BLaER1 (cell line): ENCODE measurements around the gene CA5A.

ENCODE experiments used
- H3K27ac ChIP-seq: shearing (Covaris generic); formaldehyde crosslinking; 2 replicates; pipeline ENCODE4 v1.8.1; 2022
- H3K27me3 ChIP-seq: shearing (Covaris generic); formaldehyde crosslinking; 2 replicates; pipeline ENCODE4 v1.8.1; 2022
- H3K36me3 ChIP-seq: shearing (Covaris generic); formaldehyde crosslinking; 2 replicates; pipeline ENCODE4 v1.8.1; 2022
- H3K4me1 ChIP-seq: shearing (Covaris generic); formaldehyde crosslinking; 2 replicates; pipeline ENCODE4 v1.8.1; 2022
- H3K4me2 ChIP-seq: shearing (Covaris generic); formaldehyde crosslinking; 2 replicates; pipeline ENCODE4 v1.8.1; 2022
- H3K4me3 ChIP-seq: shearing (Covaris generic); formaldehyde crosslinking; 2 replicates; pipeline ENCODE4 v1.8.1; 2022
- H3K9ac ChIP-seq: shearing (Covaris generic); formaldehyde crosslinking; 2 replicates; pipeline ENCODE4 v1.8.1; 2022
- H3K9me3 ChIP-seq: shearing (Covaris generic); formaldehyde crosslinking; 2 replicates; pipeline ENCODE4 v1.8.1; 2022
- H4K20me1 ChIP-seq: shearing (Covaris generic); formaldehyde crosslinking; 2 replicates; pipeline ENCODE4 v1.8.1; 2022
- Cebpa-rat ChIP-seq: shearing (Covaris generic); IDR thresholded peaks from 2 replicates; pipeline ENCODE4 v1.8.1; 2022

CA5A gene

GRCh38 chr16:87849419-87850008, 86.8 kb downstream of the CA5A start:
- Histone ChIP-seq H3K9me3 (no peaks in the 10 kb centered on the region), H4K20me1 (peaks cover 97% of the 10 kb centered on the region), H3K27me3 (no peaks in the 10 kb centered on the region), H3K36me3 (peaks cover 83% of the 10 kb centered on the region), H3K4me1 (peaks cover 99% of the 10 kb centered on the region), H3K27ac (no peak overlapping the region), H3K4me3 (no peak overlapping the region), H3K9ac (no peak overlapping the region), H3K4me2 (peak overlapping the region; percentile 96)
- no peak for TF ChIP-seq Cebpa-rat

- H3K36me3 ChIP-seq = peaks cover 89% of the 10 kb centered on the region
- no peak overlapping the region for H3K27ac ChIP-seq
- no peaks in the 10 kb centered on the region for H3K27me3 ChIP-seq
- H4K20me1 ChIP-seq = peaks cover 99% of the 10 kb centered on the region
- peak overlapping the region; percentile 81; the same call in 1 of the 2 replicates for H3K4me2 ChIP-seq
- H3K9ac ChIP-seq = no peak overlapping the region
- no peaks in the 10 kb centered on the region for H3K9me3 ChIP-seq
- peaks cover 100% of the 10 kb centered on the region for H3K4me1 ChIP-seq
- TF ChIP-seq Cebpa-rat = no peak
- no peak overlapping the region for H3K4me3 ChIP-seq
Measured at GRCh38 chr16:87848676-87849345, 87.5 kb downstream of the CA5A start.

GRCh38 chr16:87847785-87848675, 88.3 kb downstream of the CA5A start:
- H3K9ac ChIP-seq = peak overlapping the region; percentile 55; the same call in 1 of the 2 replicates
- H3K4me2 ChIP-seq = peak overlapping the region; percentile 81
- TF ChIP-seq Cebpa-rat = no peak
- H3K4me3 ChIP-seq = no peak overlapping the region
- no peaks in the 10 kb centered on the region for H3K27me3 ChIP-seq
- peak overlapping the region; percentile 56 for H3K27ac ChIP-seq
- peaks cover 97% of the 10 kb centered on the region for H3K36me3 ChIP-seq
- H3K4me1 ChIP-seq = peaks cover 100% of the 10 kb centered on the region
- peaks cover 100% of the 10 kb centered on the region for H4K20me1 ChIP-seq
- no peaks in the 10 kb centered on the region for H3K9me3 ChIP-seq

GRCh38 chr16:87847467-87847784, 88.9 kb downstream of the CA5A start:
- Histone ChIP-seq H3K4me2 (peak overlapping the region; percentile 81), H3K27ac (peak overlapping the region; percentile 56), H3K36me3 (peaks cover 97% of the 10 kb centered on the region)

GRCh38 chr16:87846705-87847466, 89.4 kb downstream of the CA5A start:
- Histone ChIP-seq H3K4me1 (peaks cover 100% of the 10 kb centered on the region), H3K27me3 (no peaks in the 10 kb centered on the region), H4K20me1 (peaks cover 100% of the 10 kb centered on the region), H3K4me3 (no peak overlapping the region), H3K27ac (peak overlapping the region; percentile 56), H3K9ac (peak overlapping the region; percentile 55), H3K4me2 (peak overlapping the region; percentile 81), H3K36me3 (peaks cover 97% of the 10 kb centered on the region), H3K9me3 (no peaks in the 10 kb centered on the region)
- no peak for TF ChIP-seq Cebpa-rat

More at GRCh38 chr16:87847467-87847784, 88.9 kb downstream of the CA5A start:
- Histone ChIP-seq H3K9me3 (no peaks in the 10 kb centered on the region), H3K4me3 (no peak overlapping the region), H4K20me1 (peaks cover 100% of the 10 kb centered on the region), H3K27me3 (no peaks in the 10 kb centered on the region), H3K4me1 (peaks cover 100% of the 10 kb centered on the region), H3K9ac (peak overlapping the region; percentile 55)
- no peak for TF ChIP-seq Cebpa-rat

GRCh38 chr16:87845807-87846619, 90.3 kb downstream of the CA5A start:
- Histone ChIP-seq H4K20me1 (peaks cover 100% of the 10 kb centered on the region), H3K27ac (peak overlapping the region; percentile 56), H3K4me1 (peaks cover 100% of the 10 kb centered on the region), H3K36me3 (peaks cover 97% of the 10 kb centered on the region), H3K4me3 (no peak overlapping the region), H3K4me2 (peak overlapping the region; percentile 81), H3K9ac (peak overlapping the region; percentile 55), H3K27me3 (no peaks in the 10 kb centered on the region), H3K9me3 (no peaks in the 10 kb centered on the region)
- TF ChIP-seq Cebpa-rat = no peak

- no peak overlapping the region; the same call in 1 of the 2 replicates for H3K27ac ChIP-seq
- 0 out of 2 replicates have a peak overlapping the region, but pooled peaks have one; percentile 8 for H3K4me3 ChIP-seq
- peaks cover 100% of the 10 kb centered on the region for H4K20me1 ChIP-seq
- no peaks in the 10 kb centered on the region for H3K27me3 ChIP-seq
- peak overlapping the region; percentile 81 for H3K4me2 ChIP-seq
- no peak for TF ChIP-seq Cebpa-rat
- H3K9me3 ChIP-seq = no peaks in the 10 kb centered on the region
- peaks cover 97% of the 10 kb centered on the region for H3K36me3 ChIP-seq
- H3K9ac ChIP-seq = no peak overlapping the region
- H3K4me1 ChIP-seq = peaks cover 100% of the 10 kb centered on the region
Measured at GRCh38 chr16:87845213-87845612, 91.1 kb downstream of the CA5A start.

- TF ChIP-seq Cebpa-rat = no peak
- H3K4me3 ChIP-seq = peak overlapping the region; percentile 8; the same call in 1 of the 2 replicates
- peak overlapping the region; percentile 81 for H3K4me2 ChIP-seq
- H3K27ac ChIP-seq = peak overlapping the region; percentile 24; the same call in 1 of the 2 replicates
- no peak overlapping the region for H3K9ac ChIP-seq
- H3K9me3 ChIP-seq = no peaks in the 10 kb centered on the region
- H4K20me1 ChIP-seq = peaks cover 100% of the 10 kb centered on the region
- peaks cover 97% of the 10 kb centered on the region for H3K36me3 ChIP-seq
- H3K4me1 ChIP-seq = peaks cover 100% of the 10 kb centered on the region
- H3K27me3 ChIP-seq = no peaks in the 10 kb centered on the region
Measured at GRCh38 chr16:87844809-87845208, 91.5 kb downstream of the CA5A start.
